Measurements from ENCODE around the gene ADAMTS4.

The ADAMTS4 gene

DNA sequence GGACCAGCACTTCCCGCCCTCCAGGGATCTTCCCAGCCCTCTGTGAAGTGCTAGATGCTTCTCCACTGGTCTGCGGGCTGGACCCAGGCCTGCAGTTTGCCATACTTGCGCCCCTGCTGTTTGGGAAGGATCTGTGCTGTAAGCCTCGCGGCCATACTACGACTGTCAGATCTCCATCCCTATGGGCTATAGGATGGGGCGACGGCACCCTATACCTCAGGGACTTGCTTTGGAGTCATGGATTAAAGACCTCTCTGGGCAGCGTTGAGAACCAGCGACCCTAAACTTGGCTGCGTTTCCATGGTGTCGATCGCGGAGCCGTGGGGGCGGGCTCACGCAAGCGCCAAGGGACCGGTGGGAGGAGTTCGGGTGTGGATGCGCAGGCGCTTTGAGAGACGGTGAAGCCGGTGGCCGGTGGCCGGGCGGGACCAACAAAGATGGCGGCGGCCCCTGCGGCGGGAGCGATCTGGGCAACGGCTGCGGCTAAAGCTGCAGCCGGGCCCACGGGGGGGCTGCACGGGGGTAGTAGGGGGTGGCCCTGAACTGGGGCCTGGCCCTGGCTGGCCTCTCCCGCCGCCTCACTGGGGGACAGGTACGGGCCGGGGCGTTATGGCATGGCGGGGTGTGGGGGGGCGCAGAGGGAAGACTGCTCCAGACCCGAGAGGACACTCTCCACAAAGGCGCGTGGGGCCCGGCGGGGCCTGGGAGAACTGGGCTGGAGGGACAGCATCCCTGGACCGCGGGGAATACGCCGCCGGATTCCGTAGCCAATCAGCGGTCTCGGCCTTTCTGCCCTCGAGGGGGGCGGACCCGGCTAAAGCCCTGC lies 39.6 kb downstream of the ADAMTS4 start, which contains the start of gene USP21:
TSS of gene USP21 (plus strand) at position 414 of the 826 bp plus-strand sequence. CDS start 1,141 bp downstream, outside the sequence.
- Mint-ChIP-seq H3K36me3 (ENCODE audit: low read depth) (peaks cover 58% of the 10 kb centered on the region), H3K4me1 (peaks cover 70% of the 10 kb centered on the region), H3K27ac (peak within 1 kb of the TSS; percentile 98), H3K27me3 (ENCODE audit: low read depth, poor library complexity) (peaks cover 2% of the 10 kb centered on the region), H3K9me3 (no peaks in the 10 kb centered on the region), H3K4me3 (peak within 1 kb of the TSS; percentile 89)
- peak; percentile 97 for DNase-seq
- TF ChIP-seq, protein P1, sequence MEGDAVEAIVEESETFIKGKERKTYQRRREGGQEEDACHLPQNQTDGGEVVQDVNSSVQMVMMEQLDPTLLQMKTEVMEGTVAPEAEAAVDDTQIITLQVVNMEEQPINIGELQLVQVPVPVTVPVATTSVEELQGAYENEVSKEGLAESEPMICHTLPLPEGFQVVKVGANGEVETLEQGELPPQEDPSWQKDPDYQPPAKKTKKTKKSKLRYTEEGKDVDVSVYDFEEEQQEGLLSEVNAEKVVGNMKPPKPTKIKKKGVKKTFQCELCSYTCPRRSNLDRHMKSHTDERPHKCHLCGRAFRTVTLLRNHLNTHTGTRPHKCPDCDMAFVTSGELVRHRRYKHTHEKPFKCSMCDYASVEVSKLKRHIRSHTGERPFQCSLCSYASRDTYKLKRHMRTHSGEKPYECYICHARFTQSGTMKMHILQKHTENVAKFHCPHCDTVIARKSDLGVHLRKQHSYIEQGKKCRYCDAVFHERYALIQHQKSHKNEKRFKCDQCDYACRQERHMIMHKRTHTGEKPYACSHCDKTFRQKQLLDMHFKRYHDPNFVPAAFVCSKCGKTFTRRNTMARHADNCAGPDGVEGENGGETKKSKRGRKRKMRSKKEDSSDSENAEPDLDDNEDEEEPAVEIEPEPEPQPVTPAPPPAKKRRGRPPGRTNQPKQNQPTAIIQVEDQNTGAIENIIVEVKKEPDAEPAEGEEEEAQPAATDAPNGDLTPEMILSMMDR (IDR thresholded peaks at IDR 0.05), result no peak

DNA sequence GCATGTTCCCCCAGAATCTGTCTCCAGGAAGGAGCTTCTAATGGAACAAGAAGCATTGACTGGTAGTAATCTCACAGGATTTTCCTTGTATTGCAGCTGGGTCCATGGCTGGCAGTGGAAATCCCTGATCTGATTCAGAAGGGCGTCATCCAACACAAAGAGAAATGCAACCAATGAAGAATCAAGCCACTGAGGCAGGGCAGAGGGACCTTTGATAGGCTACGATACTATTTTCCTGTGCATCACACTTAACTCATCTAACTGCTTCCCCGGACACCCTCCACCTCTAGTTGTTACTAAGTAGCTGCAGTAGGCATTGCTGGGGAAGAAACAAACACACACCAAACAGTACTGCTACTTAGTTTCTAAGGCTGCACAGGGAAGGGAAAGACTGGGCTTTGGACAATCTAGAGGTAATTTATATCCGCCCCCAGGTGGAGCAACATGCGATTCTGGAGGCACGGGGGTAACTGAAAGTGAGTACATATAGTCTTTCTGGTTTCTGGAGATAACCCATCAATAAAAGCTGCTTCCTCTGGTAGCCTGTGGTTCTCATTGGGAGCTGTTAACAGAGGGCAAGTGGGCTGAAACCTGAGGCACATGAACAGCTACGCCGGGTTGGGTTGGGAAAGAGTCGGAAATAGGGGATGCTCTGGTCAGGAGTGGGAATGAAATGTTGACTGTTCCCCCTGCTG lies 40.4 kb downstream of the ADAMTS4 start:
- H3K27ac Mint-ChIP-seq, result peak overlapping the region; percentile 98
- TF ChIP-seq, protein P1 (IDR thresholded peaks at IDR 0.05), result no peak
- H3K9me3 Mint-ChIP-seq, result no peaks in the 10 kb centered on the region
- H3K27me3 Mint-ChIP-seq (ENCODE audit: low read depth, poor library complexity), result peaks cover 2% of the 10 kb centered on the region
- peaks cover 75% of the 10 kb centered on the region for H3K4me1 Mint-ChIP-seq
- H3K4me3 Mint-ChIP-seq, result peak overlapping the region; percentile 89
- H3K36me3 Mint-ChIP-seq (ENCODE audit: low read depth), result peaks cover 56% of the 10 kb centered on the region
- DNase-seq, result no peak

DNA sequence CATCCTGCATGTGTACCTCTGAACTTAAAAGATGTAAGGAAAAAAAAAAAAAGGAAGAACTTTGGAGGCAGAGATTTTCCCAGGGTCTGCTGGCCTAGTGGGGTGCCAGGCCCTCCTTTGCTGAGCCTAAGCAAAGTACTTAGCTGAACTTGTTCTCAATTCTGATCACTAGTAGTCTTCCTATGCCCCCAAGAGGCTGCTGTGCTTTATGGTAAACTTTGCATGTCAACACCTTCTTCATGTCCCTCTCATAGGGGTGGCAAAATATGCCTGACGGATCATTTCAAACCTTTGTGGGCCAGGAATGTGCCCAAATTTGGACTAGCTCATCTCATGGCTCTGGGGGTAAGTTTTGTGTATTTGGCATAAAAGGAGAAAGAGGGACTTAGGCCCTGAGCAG lies 41.0 kb downstream of the ADAMTS4 start:
- no peak overlapping the region for H3K4me3 Mint-ChIP-seq

DNA sequence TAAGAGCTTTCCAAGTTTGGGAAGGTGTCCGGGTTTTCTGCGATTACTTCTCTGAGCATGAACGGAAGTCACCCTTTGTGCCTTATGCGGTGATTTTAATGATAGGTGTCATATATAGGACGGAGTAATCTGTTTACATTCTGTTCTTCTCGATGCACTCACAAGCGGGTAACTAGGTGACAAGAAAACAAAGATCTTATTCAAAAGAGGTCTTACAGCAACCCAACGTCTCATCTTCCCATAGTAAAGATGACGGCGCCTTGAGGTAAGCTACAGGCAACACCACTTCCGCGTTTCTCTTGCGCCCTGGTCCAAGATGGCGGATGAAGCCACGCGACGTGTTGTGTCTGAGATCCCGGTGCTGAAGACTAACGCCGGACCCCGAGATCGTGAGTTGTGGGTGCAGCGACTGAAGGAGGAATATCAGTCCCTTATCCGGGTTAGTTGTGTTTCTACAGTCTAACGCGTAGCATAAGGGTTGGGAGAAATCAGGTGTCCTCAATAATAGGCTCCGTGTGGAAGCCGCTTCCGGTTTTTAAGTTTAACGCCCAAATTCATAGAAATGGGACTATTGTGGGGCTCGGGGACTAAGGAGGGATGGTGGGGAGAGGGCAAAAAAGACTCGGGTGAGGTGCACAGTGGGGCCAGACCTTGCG lies 45.0 kb downstream of the ADAMTS4 start, which contains the start of gene UFC1:
TSS of gene UFC1 (plus strand) at position 297 of the 656 bp plus-strand sequence. CDS start at position 317, 20 bp downstream.
- H3K4me3 Mint-ChIP-seq, result peak within 1 kb of the TSS; percentile 100
- TF ChIP-seq, protein P1 (IDR thresholded peaks at IDR 0.05), result no peak
- H3K36me3 Mint-ChIP-seq (ENCODE audit: low read depth), result peaks cover 35% of the 10 kb centered on the region

More for the DNA sequence above, 41.0 kb downstream of the ADAMTS4 start:
- DNase-seq, result no peak
- peaks cover 50% of the 10 kb centered on the region for H3K36me3 Mint-ChIP-seq (ENCODE audit: low read depth)
- peak overlapping the region; percentile 91 for H3K27ac Mint-ChIP-seq
- H3K4me1 Mint-ChIP-seq, result peaks cover 77% of the 10 kb centered on the region
- H3K27me3 Mint-ChIP-seq (ENCODE audit: low read depth, poor library complexity), result peaks cover 2% of the 10 kb centered on the region
- H3K9me3 Mint-ChIP-seq, result no peaks in the 10 kb centered on the region
- TF ChIP-seq, protein P1 (IDR thresholded peaks at IDR 0.05), result no peak

DNA sequence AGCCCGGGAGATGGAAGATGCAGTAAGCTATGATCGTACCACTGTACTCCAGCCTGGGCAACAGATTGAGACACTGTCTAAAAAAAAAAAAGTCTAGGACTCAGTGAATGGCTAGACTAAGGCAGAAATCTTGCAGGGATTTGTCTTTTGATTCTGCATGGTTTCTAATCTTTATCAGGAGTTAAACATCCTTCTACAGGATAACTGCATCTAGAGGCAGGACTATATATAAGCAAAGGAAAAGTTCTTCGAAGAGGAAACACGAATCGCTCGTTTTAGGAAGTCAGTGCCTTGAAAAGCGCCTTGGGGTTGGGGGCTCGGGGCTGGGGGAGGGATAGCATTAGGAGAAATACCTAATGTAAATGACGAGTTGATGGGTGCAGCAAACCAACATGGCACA lies 45.7 kb downstream of the ADAMTS4 start:
- DNase-seq, result no peak
- H3K9me3 Mint-ChIP-seq, result no peaks in the 10 kb centered on the region
- TF ChIP-seq, protein P1 (IDR thresholded peaks at IDR 0.05), result no peak
- peaks cover 41% of the 10 kb centered on the region for H3K4me1 Mint-ChIP-seq
- H3K36me3 Mint-ChIP-seq (ENCODE audit: low read depth), result peaks cover 31% of the 10 kb centered on the region
- H3K4me3 Mint-ChIP-seq, result peak overlapping the region; percentile 100
- H3K27me3 Mint-ChIP-seq (ENCODE audit: low read depth, poor library complexity), result no peaks in the 10 kb centered on the region
- H3K27ac Mint-ChIP-seq, result no peak overlapping the region

More for the DNA sequence above, 45.0 kb downstream of the ADAMTS4 start, which contains the start of gene UFC1:
- Mint-ChIP-seq H3K9me3 (no peaks in the 10 kb centered on the region), H3K4me1 (peaks cover 47% of the 10 kb centered on the region), H3K27ac (peak within 1 kb of the TSS; percentile 100), H3K27me3 (ENCODE audit: low read depth, poor library complexity) (no peaks in the 10 kb centered on the region)
- DNase-seq, result peak; percentile 66
